GM12878 (cell line): Measurements from ENCODE around the gene PSMB9. TPM values are rescaled to one million over a fixed set of nuclear protein-coding genes. Genes with fewer than 3 reads are reported as not detected.

Experiments
- EED ChIP-seq: sonication (generic); IDR thresholded peaks from 2 replicates; pipeline ENCODE4 v1.6.1; 2016; ENCODE audit warnings: antibody characterized with exemption, low read depth
- IKZF1 ChIP-seq: fragments of 450-650 bp; conservative IDR thresholded peaks from 2 replicates; pipeline ENCODE4 v1.6.1; 2017; ENCODE audit warnings: antibody characterized with exemption, mild to moderate bottlenecking
- JUNB ChIP-seq: IDR thresholded peaks from 2 replicates; pipeline ENCODE4 v1.6.1; 2016; ENCODE audit warnings: antibody characterized with exemption, mild to moderate bottlenecking
- RUNX3 ChIP-seq: IDR thresholded peaks from 2 replicates; pipeline ENCODE4 v1.6.1; 2012; ENCODE audit warnings: low read length, inconsistent platforms
- ZZZ3 ChIP-seq: IDR thresholded peaks from 2 replicates; pipeline ENCODE4 v1.6.1; 2011; ENCODE audit warnings: low read depth; ENCODE audit not compliant: control insufficient read depth, insufficient read length
- polyA plus RNA-seq, 11 experiments: library from polyadenylated mRNA; depleted of rRNA in 4 of 11; unstranded in 6 of 11; stranded (reverse) in 5 of 11; fragments of >200 nt; fragmentation: Nextera tagmentation in 4 of 11; fragmentation: Illumina TruSeq in 1 of 11; extraction: Ambion mirVana in 4 of 11; extraction: Trizol in 1 of 11; gene quantifications; 1 replicate in 1 of 11; 2 replicates in 10 of 11; pipeline versions ENCODE4 v1.2.1 to v1.2.3, GENCODE V29; 2011 to 2016; ENCODE audit warnings: inconsistent platforms in 2 of 11, missing spikeins in 2 of 11, low read depth in 1 of 11
- total RNA-seq, 4 experiments: library from RNA; depleted of rRNA in 3 of 4; stranded (reverse); fragments of >200 nt in 3 of 4; fragmentation: Illumina TruSeq in 1 of 4; extraction: Trizol in 1 of 4; gene quantifications; 2 replicates each; pipeline versions ENCODE4 v1.2.1 to v1.2.3, GENCODE V29; 2013 to 2021
- TF ChIP-seq, protein P1 (sequence below): fragments of 450-650 bp; IDR thresholded peaks from 2 replicates; pipeline ENCODE4 v1.6.1; 2017; ENCODE audit warnings: mild to moderate bottlenecking, low read depth, inconsistent platforms; ENCODE audit not compliant: poor library complexity, severe bottlenecking
- TF ChIP-seq, protein P2 (sequence below): fragments of 150-350 bp; IDR thresholded peaks from 2 replicates; pipeline ENCODE4 v1.6.1; 2014; ENCODE audit warnings: mild to moderate bottlenecking, low read depth, low read length

Gene PSMB9
- total and polyA plus RNA-seq, 10 of the 15 experiments (the other 5 are each of a cell fraction or from before 2014, with no cell fraction given), result 167 to 517 (median 275) TPM

DNA sequence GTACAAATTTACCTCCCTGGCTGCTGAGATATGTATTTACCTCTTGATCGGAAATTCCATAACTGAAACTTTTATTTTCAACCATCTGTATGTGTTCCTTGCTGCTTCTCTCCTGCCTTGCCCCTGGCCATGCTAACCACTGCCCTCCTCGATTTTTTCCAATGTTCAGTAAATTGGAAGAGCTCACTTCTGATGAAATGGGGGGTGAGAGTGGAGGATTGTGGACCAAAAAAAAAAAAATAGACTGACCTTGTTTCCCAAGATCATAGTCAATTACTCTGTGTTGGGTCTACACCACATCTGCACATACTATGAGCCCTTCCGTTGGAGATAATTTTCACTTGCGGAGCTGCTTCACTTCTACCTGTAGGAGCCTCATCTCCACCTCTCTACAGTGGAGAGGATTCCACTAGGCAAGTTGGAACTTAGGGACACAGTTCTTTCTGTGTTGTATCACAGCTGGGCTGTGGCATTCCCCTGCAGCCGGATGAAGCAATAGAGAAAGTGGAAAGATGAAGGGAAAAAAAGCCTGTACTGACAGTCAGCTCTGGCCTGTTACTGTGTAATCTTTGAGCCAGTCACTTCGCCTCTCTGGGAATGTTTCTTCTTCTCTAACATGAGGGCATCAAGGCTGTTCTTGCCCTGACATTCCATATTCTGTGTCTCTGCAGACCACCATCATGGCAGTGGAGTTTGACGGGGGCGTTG is 1.6 kb downstream of the PSMB9 start (continued):
- TF ChIP-seq, protein P1, sequence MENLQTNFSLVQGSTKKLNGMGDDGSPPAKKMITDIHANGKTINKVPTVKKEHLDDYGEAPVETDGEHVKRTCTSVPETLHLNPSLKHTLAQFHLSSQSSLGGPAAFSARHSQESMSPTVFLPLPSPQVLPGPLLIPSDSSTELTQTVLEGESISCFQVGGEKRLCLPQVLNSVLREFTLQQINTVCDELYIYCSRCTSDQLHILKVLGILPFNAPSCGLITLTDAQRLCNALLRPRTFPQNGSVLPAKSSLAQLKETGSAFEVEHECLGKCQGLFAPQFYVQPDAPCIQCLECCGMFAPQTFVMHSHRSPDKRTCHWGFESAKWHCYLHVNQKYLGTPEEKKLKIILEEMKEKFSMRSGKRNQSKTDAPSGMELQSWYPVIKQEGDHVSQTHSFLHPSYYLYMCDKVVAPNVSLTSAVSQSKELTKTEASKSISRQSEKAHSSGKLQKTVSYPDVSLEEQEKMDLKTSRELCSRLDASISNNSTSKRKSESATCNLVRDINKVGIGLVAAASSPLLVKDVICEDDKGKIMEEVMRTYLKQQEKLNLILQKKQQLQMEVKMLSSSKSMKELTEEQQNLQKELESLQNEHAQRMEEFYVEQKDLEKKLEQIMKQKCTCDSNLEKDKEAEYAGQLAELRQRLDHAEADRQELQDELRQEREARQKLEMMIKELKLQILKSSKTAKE, result no peak
- peak; percentile 7; the same call in 1 of the 2 replicates for TF ChIP-seq RUNX3
- TF ChIP-seq JUNB, result no peak
- no peak for TF ChIP-seq IKZF1
- TF ChIP-seq, protein P2, sequence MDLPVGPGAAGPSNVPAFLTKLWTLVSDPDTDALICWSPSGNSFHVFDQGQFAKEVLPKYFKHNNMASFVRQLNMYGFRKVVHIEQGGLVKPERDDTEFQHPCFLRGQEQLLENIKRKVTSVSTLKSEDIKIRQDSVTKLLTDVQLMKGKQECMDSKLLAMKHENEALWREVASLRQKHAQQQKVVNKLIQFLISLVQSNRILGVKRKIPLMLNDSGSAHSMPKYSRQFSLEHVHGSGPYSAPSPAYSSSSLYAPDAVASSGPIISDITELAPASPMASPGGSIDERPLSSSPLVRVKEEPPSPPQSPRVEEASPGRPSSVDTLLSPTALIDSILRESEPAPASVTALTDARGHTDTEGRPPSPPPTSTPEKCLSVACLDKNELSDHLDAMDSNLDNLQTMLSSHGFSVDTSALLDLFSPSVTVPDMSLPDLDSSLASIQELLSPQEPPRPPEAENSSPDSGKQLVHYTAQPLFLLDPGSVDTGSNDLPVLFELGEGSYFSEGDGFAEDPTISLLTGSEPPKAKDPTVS, result no peak
- no peak for TF ChIP-seq ZZZ3
- TF ChIP-seq EED, result no peak; the same call in 1 of the 2 replicates
- TF ChIP-seq, all 136 proteins: peak for 4
